A549 treated with Mapracorat at 1 μM for 4 hours (cell line): ENCODE measurements around the gene HOXA4. TPM values are rescaled to one million over a fixed set of nuclear protein-coding genes. Genes with fewer than 3 reads are reported as not detected.

Source experiments
- total RNA-seq: library from RNA; stranded (reverse); fragments of 200-300 nt; extraction: Qiagen RNA extraction; gene quantifications from 5 replicates; pipeline ENCODE4 v1.2.3, GENCODE V29; 2022

The HOXA4 gene
- total RNA-seq, result 1.3 to 2.2 TPM (median 1.8 TPM) in 5 replicates

GRCh38 chr7:27130540-27131389, at the start of gene HOXA4:
Gene HOXA4, minus strand, starts transcription at chr7:27130757. Its CDS starts 24 bp downstream, at chr7:27130733.

GRCh38 chr7:27173956-27174873, 43.7 kb upstream of the HOXA4 start, which contains the start of gene HOXA10:
Gene HOXA10, minus strand, starts transcription at chr7:27174320. Its CDS starts 14 bp downstream, at chr7:27174306.

GRCh38 chr7:27165089-27165995, 34.8 kb upstream of the HOXA4 start, which contains the start of gene HOXA9:
Gene HOXA9, minus strand, starts transcription at chr7:27165537. Its CDS starts 80 bp downstream, at chr7:27165457.

GRCh38 chr7:27156508-27156898, 25.9 kb upstream of the HOXA4 start, which contains the start of gene HOXA7:
Gene HOXA7, minus strand, starts transcription at chr7:27156675. Its CDS starts 130 bp downstream, at chr7:27156545.

GRCh38 chr7:27151931-27152815, 21.6 kb upstream of the HOXA4 start, which contains the start of gene HOXA3:
Gene HOXA3, minus strand, starts transcription at chr7:27152583. Its CDS starts 41,943 bp downstream, at chr7:27110640.

GRCh38 chr7:27147199-27148030, 16.9 kb upstream of the HOXA4 start, which contains the start of gene HOXA6:
Gene HOXA6, minus strand, starts transcription at chr7:27147774. Its CDS starts 25 bp downstream, at chr7:27147749.

GRCh38 chr7:27143023-27143949, 12.7 kb upstream of the HOXA4 start, which contains the start of gene HOXA5:
Gene HOXA5, minus strand, starts transcription at chr7:27143681. Its CDS starts 74 bp downstream, at chr7:27143607.

GRCh38 chr7:27102581-27103442, 27.7 kb downstream of the HOXA4 start, which contains the start of gene HOXA2:
Gene HOXA2, minus strand, starts transcription at chr7:27102683. Its CDS starts 183 bp downstream, at chr7:27102500.

GRCh38 chr7:27095897-27096767, 34.4 kb downstream of the HOXA4 start, which contains the start of gene HOXA1:
Gene HOXA1, minus strand, starts transcription at chr7:27096000. Its CDS starts 88 bp downstream, at chr7:27095912.

Other genes starting within 250 kb of the HOXA4 start
- 2.5 to 3.4 TPM (median 3.0 TPM) in 5 replicates for gene HOXA1, start 34.8 kb downstream of the HOXA4 start, total RNA-seq
- 0.66 to 0.89 TPM (median 0.83 TPM) in 5 replicates for gene HOXA2, start 28.1 kb downstream of the HOXA4 start, total RNA-seq
- gene HOXA5, start 12.9 kb upstream of the HOXA4 start, total RNA-seq, result 3.4 to 6.8 TPM (median 5.8 TPM) in 5 replicates
- 0.74 to 1.8 TPM (median 1.6 TPM) in 5 replicates for gene HOXA6, start 17.0 kb upstream of the HOXA4 start, total RNA-seq
- 4.0 to 6.9 TPM (median 6.0 TPM) in 5 replicates for gene HOXA3, start 21.8 kb upstream of the HOXA4 start, total RNA-seq
- gene HOXA7, start 25.9 kb upstream of the HOXA4 start, total RNA-seq, result 4.1 to 5.5 TPM (median 5.0 TPM) in 5 replicates
- gene HOXA9, start 34.8 kb upstream of the HOXA4 start, total RNA-seq, result 0.41 to 1.4 TPM (median 0.73 TPM) in 5 replicates
- gene HOXA10, start 43.6 kb upstream of the HOXA4 start, total RNA-seq, result 6.8 to 7.8 TPM (median 7.7 TPM) in 5 replicates
- gene HOXA11, start 54.5 kb upstream of the HOXA4 start, total RNA-seq, result 0.45 to 0.89 TPM (median 0.52 TPM) in 5 replicates
- 1.7 to 2.2 TPM (median 2.1 TPM) in 5 replicates for gene HOXA13, start 69.3 kb upstream of the HOXA4 start, total RNA-seq
- 0.07 to 0.21 TPM (median 0.14 TPM) in 5 replicates for gene EVX1, start 112.0 kb upstream of the HOXA4 start, total RNA-seq